Loucy (cell line): ENCODE data around the gene EREG.

Experiments used
- EZH2phosphoT487 ChIP-seq: fragments of 200-600 bp; IDR thresholded peaks from 2 replicates; pipeline ENCODE4 v1.6.1; 2018; ENCODE audit warnings: antibody characterized with exemption, mild to moderate bottlenecking, moderate library complexity, borderline replicate concordance
- TF ChIP-seq, protein P1 (sequence below): fragments of 200-600 bp; sonication (generic); conservative IDR thresholded peaks from 2 replicates; pipeline ENCODE4 v1.5.1; 2014; ENCODE audit warnings: mild to moderate bottlenecking, antibody characterized with exemption, low read length

GRCh38 chr4:74366367-74366911, 1.5 kb downstream of the EREG start:
- TF ChIP-seq, protein P1, sequence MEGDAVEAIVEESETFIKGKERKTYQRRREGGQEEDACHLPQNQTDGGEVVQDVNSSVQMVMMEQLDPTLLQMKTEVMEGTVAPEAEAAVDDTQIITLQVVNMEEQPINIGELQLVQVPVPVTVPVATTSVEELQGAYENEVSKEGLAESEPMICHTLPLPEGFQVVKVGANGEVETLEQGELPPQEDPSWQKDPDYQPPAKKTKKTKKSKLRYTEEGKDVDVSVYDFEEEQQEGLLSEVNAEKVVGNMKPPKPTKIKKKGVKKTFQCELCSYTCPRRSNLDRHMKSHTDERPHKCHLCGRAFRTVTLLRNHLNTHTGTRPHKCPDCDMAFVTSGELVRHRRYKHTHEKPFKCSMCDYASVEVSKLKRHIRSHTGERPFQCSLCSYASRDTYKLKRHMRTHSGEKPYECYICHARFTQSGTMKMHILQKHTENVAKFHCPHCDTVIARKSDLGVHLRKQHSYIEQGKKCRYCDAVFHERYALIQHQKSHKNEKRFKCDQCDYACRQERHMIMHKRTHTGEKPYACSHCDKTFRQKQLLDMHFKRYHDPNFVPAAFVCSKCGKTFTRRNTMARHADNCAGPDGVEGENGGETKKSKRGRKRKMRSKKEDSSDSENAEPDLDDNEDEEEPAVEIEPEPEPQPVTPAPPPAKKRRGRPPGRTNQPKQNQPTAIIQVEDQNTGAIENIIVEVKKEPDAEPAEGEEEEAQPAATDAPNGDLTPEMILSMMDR: no peak
- no peak for TF ChIP-seq EZH2phosphoT487
